ENCODE data around the gene PFDN1.
A peak's percentile ranks its signal among the peaks of the same experiment; 100 is the strongest.

Gene PFDN1

DNA sequence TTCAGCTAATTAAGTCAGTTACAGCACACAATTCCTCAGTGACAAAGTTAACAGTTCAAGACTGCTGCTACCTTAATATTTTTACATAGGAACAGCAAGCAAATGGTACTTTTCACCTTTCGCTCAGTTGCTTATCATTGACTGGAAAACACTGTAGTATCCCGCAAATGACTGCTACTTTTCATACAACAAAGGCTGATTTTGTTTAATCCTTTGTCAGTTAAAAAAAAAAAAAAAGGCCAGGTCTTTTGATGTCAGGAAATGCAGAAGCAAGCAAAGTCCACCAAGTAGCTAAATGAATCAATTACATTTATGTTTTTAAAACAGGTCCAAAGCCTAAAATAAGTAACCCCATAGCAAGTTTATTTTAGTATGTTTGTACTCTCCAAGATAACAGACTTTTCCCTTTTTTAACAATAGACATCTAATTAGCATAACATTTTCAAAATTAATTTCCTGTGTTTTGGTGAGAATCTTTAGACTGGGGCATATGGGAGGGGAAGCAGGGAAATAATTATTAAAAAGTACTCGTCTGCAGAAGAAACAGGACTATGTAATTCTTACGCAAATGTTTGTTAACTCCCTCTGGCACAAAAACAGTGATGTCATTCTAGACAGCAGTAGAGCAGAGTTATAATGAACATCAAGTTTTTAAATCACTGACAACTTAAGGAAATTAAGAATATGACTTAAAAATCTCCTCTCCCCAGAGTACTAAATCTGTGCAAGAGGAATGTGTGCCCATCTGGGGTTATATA lies 9.6 kb downstream of the PFDN1 start (continued):
- peak; percentile 49; the same call in 1 of the 2 replicates for TF ChIP-seq CSDC2 (CRISPR knock-in tag; IDR thresholded peaks at IDR 0.05)
- TF ChIP-seq SNAI2 (CRISPR knock-in tag; IDR thresholded peaks at IDR 0.05): 0 out of 2 replicates have a peak, but pooled peaks have one; percentile 10

DNA sequence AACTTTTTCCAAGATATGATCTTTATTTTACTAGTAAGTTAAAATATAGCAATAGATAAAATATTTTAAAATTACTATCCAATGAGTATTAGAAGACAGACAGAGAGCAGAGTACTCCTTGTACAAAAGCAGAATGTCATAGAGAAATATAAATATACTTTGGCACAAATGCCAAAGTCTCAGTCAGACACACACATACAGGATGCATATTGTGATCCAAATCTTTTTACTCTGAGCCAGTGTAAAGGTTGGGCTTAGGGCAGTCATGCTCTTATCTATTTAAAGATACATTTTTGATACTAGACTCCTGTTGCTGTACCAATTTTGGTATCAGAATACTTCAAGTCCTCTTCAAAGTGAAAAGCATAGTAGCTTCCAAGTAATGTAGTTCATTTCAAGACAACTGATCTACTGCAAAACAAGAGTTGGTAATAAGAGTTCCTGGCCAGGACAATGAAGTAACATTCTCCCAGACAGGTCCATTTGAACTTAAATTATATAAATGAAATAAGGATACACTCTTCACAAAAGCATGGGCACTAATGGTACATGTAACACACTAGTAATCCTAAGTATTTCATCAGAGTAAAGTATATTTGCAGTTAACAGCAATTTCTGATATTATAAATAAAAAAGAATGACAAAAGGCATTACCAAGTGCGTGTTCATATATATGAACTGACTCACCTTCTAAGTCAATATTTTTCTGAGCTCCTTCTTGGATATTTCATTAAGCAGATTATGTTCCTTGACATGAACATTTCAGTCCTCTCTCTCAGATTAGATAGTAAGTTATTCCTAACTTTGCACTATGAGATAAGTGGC lies 10.5 kb downstream of the PFDN1 start:
- peak; percentile 17 for ATAC-seq
- TF ChIP-seq ISL1 (CRISPR knock-in tag; IDR thresholded peaks at IDR 0.05) (peak; percentile 93), ZFP3 (CRISPR knock-in tag; IDR thresholded peaks at IDR 0.05) (peak; percentile 73), SNAI2 (CRISPR knock-in tag; IDR thresholded peaks at IDR 0.05) (0 out of 2 replicates have a peak, but pooled peaks have one; percentile 47), ARNTL (CRISPR knock-in tag; IDR thresholded peaks at IDR 0.05; ENCODE audit: borderline replicate concordance, low read depth) (no peak), ZFP30 (CRISPR knock-in tag; IDR thresholded peaks at IDR 0.05) (0 out of 2 replicates have a peak, but pooled peaks have one; percentile 8)
- TF ChIP-seq, protein P1, sequence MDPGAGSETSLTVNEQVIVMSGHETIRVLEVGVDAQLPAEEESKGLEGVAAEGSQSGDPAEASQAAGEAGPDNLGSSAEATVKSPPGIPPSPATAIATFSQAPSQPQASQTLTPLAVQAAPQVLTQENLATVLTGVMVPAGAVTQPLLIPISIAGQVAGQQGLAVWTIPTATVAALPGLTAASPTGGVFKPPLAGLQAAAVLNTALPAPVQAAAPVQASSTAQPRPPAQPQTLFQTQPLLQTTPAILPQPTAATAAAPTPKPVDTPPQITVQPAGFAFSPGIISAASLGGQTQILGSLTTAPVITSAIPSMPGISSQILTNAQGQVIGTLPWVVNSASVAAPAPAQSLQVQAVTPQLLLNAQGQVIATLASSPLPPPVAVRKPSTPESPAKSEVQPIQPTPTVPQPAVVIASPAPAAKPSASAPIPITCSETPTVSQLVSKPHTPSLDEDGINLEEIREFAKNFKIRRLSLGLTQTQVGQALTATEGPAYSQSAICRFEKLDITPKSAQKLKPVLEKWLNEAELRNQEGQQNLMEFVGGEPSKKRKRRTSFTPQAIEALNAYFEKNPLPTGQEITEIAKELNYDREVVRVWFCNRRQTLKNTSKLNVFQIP (CRISPR knock-in tag; IDR thresholded peaks at IDR 0.05; ENCODE audit: borderline replicate concordance, low read depth): no peak
- TF ChIP-seq, protein P2, sequence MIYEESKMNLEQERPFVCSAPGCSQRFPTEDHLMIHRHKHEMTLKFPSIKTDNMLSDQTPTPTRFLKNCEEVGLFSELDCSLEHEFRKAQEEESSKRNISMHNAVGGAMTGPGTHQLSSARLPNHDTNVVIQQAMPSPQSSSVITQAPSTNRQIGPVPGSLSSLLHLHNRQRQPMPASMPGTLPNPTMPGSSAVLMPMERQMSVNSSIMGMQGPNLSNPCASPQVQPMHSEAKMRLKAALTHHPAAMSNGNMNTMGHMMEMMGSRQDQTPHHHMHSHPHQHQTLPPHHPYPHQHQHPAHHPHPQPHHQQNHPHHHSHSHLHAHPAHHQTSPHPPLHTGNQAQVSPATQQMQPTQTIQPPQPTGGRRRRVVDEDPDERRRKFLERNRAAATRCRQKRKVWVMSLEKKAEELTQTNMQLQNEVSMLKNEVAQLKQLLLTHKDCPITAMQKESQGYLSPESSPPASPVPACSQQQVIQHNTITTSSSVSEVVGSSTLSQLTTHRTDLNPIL (CRISPR knock-in tag; IDR thresholded peaks at IDR 0.05; ENCODE audit: low read depth): peak; percentile 63; the same call in 1 of the 2 replicates
- TF ChIP-seq, protein P3, sequence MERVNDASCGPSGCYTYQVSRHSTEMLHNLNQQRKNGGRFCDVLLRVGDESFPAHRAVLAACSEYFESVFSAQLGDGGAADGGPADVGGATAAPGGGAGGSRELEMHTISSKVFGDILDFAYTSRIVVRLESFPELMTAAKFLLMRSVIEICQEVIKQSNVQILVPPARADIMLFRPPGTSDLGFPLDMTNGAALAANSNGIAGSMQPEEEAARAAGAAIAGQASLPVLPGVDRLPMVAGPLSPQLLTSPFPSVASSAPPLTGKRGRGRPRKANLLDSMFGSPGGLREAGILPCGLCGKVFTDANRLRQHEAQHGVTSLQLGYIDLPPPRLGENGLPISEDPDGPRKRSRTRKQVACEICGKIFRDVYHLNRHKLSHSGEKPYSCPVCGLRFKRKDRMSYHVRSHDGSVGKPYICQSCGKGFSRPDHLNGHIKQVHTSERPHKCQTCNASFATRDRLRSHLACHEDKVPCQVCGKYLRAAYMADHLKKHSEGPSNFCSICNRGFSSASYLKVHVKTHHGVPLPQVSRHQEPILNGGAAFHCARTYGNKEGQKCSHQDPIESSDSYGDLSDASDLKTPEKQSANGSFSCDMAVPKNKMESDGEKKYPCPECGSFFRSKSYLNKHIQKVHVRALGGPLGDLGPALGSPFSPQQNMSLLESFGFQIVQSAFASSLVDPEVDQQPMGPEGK (CRISPR knock-in tag; IDR thresholded peaks at IDR 0.05; ENCODE audit: borderline replicate concordance): 0 out of 2 replicates have a peak, but pooled peaks have one; percentile 9

DNA sequence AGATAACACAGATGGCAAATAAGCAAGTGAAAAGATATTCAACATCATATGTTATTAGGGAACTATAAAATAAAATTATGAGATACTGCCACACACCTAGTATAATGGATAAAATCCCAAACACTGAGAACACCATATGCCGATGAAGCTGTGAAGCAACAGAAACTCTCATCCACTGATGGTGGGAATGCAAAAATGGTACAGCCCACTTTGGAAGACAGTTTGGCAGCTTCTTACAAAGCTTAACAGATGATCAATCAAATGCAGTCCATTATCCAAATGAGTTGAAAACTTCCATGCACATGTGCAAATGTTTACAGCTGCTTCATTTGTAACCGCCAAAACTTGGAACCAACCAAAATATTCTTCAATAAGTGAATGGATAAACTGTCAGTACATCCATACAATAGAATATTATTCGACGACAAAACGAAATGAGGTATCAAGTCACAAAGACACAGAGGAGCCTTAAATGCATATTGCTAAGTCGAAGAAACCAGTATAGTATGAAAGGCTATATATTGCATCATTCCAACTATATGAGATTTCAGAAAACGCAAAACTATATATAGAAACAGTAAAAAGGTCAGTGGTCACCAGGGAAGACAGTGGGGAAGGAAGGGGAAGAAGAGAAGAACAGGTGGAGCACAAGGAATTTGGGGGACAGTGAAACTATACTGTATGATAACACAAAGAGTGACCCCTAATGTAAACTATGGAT lies 14.9 kb downstream of the PFDN1 start:
- ATAC-seq: no peak
- TF ChIP-seq BACH2 (CRISPR knock-in tag; IDR thresholded peaks at IDR 0.05; ENCODE audit: borderline replicate concordance) (no peak), RARB (CRISPR knock-in tag; IDR thresholded peaks at IDR 0.05) (no peak), ESRRG (CRISPR knock-in tag; IDR thresholded peaks at IDR 0.05) (no peak), ZNF8 (CRISPR knock-in tag; IDR thresholded peaks at IDR 0.05) (no peak), SNAI2 (CRISPR knock-in tag; IDR thresholded peaks at IDR 0.05) (no peak), OSR1 (CRISPR knock-in tag; IDR thresholded peaks at IDR 0.05) (no peak), CSDC2 (CRISPR knock-in tag; IDR thresholded peaks at IDR 0.05) (no peak), TCF4 (CRISPR knock-in tag; IDR thresholded peaks at IDR 0.05; ENCODE audit: borderline replicate concordance) (no peak), ZC3H10 (CRISPR knock-in tag; IDR thresholded peaks at IDR 0.05) (no peak), ZNF565 (CRISPR knock-in tag; conservative IDR thresholded peaks at IDR 0.05; ENCODE audit: low read depth) (no peak), ZFP3 (CRISPR knock-in tag; IDR thresholded peaks at IDR 0.05) (no peak), ZFP30 (CRISPR knock-in tag; IDR thresholded peaks at IDR 0.05) (no peak), TOX (CRISPR knock-in tag; IDR thresholded peaks at IDR 0.05; ENCODE audit: borderline replicate concordance) (no peak), ZNF70 (CRISPR knock-in tag; IDR thresholded peaks at IDR 0.05) (no peak), ARNTL (CRISPR knock-in tag; IDR thresholded peaks at IDR 0.05; ENCODE audit: borderline replicate concordance, low read depth) (no peak)
- TF ChIP-seq, protein P2 (CRISPR knock-in tag; IDR thresholded peaks at IDR 0.05; ENCODE audit: low read depth): no peak
- TF ChIP-seq, protein P4, sequence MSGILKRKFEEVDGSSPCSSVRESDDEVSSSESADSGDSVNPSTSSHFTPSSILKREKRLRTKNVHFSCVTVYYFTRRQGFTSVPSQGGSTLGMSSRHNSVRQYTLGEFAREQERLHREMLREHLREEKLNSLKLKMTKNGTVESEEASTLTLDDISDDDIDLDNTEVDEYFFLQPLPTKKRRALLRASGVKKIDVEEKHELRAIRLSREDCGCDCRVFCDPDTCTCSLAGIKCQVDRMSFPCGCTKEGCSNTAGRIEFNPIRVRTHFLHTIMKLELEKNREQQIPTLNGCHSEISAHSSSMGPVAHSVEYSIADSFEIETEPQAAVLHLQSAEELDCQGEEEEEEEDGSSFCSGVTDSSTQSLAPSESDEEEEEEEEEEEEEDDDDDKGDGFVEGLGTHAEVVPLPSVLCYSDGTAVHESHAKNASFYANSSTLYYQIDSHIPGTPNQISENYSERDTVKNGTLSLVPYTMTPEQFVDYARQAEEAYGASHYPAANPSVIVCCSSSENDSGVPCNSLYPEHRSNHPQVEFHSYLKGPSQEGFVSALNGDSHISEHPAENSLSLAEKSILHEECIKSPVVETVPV (CRISPR knock-in tag; IDR thresholded peaks at IDR 0.05): no peak
- TF ChIP-seq, protein P1 (CRISPR knock-in tag; IDR thresholded peaks at IDR 0.05; ENCODE audit: borderline replicate concordance, low read depth): no peak
- TF ChIP-seq, protein P3 (CRISPR knock-in tag; IDR thresholded peaks at IDR 0.05; ENCODE audit: borderline replicate concordance): no peak

Data from SK-N-SH treated with all-trans-retinoic acid at 6 μM for 48 hours (cell line).